ENCODE measurements around the gene AMZ1.

Gene AMZ1

DNA sequence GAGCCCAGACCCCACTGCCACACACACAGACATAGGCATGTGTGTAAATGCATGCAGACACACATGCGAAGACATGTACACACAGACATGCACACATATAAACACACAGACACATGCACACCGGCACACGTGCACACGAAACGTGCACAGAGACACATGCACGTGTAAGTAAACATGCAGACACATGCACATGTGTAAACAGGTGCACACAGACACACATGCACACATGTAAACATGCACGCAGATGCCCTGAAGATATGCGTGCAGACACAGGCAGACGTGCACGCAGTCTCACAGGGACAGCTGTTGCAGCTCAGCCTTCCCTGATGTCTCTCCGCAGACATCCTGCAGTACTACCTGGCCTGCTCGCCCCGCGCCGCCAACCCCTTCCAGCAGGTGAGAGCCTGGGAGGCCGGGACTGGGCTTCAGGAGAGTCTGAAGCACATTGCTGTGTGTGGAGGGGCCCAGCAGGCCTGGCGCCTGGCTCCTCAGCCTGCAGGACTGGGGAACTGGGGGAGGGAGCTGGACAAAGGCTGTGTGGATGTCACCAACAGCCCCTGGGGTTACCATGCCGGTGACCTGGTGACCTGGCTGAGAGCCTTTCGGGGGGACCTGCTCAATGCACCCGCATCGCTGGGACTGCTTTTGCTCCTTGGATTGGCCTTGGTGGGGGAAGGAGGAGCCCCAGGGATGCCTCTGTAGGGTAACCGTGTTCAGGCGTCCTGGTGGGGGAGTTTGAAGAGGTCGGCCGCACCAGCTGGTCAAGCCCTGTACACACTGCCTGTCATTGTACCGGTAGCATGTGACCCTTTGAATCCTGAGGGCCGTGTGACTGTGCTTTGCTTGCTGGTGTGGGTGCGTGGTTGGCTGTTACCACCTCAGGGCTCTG is 35.9 kb upstream of the AMZ1 start:
- DNase-seq (ENCODE audit: low spot score) = no peak

DNA sequence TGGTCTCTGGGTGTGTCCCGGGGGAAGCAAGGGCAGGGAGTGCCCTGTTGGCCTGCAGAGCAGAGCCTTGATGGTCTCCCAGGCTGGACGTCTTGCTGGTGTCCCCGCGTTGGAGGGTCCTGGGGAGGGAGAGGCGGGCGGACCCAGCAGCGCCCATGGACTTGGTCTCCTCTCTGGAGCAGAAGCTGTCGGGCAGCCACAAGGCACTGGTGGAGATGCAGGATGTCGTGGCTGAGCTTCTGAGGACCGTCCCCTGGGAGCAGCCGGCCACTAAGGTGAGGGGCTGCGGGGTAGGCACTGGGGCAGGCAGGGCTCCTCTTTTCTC is 35.3 kb upstream of the AMZ1 start:
- DNase-seq (ENCODE audit: low spot score) = no peak

DNA sequence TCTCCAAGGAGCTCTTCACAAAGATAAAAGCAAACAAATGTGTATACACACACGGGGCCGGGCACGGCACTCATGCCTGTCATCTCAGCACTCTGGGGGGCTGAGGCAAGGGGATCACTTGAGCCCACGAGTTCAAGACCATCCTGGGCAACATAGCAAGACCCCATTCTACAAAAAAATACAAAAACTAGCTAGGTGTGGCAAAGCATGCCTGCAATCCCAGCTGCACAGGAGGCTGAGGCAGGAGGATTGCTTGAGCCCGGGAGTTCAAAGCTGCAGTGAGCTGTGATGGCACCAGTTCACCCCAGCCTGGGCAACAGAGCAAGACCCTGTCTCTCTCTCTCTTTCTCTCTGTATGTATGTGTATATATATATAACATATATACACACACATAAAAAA is 33.9 kb upstream of the AMZ1 start:
- DNase-seq (ENCODE audit: low spot score) = no peak

- DNase-seq (ENCODE audit: low spot score) = no peak
Measured at GRCh38 chr7:2655870-2656614, 32.0 kb upstream of the AMZ1 start.

DNA sequence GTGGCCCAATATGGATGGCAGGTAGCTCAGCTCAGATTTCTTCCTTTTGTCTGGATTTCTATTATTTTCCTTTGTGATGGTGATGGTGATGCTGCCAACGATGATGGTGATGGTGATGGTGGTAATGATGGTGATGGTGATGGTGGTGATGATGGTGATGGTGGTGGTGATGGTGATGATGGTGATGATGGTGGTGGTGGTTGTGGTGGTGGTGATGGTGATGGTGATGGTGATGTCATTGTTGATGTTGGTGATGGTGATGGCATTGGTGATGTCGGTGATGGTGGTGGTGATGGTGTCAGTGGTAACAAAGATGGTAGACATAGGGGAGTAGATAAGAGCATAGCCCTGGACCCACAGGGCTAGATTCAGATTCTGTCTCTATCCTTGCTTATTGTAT is 30.8 kb upstream of the AMZ1 start:
- DNase-seq (ENCODE audit: low spot score) = no peak

DNA sequence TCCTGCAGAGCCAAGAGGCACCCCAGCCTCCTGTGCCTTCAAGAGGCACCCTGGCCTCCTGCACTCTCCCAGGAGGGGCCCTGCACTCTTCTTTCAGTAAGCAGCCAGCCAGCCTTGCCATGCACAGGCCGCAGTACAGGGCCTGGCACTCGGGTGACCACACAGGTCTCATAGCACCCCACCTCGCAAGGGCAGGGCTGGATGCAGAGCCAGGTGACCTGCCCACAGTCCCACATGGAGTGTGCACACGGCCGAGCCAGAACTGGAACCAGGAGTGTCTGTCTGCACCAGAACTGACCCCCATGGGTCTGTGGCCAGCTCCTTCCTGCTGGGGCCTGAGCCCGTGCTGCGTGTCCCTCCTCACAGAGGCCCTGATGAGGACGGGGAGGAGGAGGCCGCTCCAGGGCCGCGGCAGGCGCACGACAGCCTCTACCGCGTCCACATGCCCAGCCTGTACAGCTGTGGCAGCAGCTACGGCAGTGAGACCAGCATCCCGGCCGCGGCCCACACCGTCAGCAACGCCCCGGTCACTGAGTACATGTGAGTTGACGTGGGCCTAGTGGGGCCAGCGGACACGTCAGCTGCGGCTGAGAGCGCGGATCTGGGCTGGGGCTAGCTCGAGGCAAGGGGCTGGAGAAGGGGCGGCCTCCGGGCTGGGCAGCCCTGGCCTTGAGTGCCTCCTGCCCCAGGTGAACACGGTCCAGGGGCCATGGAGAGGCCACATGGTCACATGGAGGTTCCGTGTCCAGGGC is 29.9 kb upstream of the AMZ1 start:
- DNase-seq (ENCODE audit: low spot score) = no peak

GRCh38 chr7:2658941-2659340 is 29.1 kb upstream of the AMZ1 start:
- no peak for DNase-seq (ENCODE audit: low spot score)

GRCh38 chr7:2659556-2660358 is 28.2 kb upstream of the AMZ1 start:
- no peak for DNase-seq (ENCODE audit: low spot score)

DNA sequence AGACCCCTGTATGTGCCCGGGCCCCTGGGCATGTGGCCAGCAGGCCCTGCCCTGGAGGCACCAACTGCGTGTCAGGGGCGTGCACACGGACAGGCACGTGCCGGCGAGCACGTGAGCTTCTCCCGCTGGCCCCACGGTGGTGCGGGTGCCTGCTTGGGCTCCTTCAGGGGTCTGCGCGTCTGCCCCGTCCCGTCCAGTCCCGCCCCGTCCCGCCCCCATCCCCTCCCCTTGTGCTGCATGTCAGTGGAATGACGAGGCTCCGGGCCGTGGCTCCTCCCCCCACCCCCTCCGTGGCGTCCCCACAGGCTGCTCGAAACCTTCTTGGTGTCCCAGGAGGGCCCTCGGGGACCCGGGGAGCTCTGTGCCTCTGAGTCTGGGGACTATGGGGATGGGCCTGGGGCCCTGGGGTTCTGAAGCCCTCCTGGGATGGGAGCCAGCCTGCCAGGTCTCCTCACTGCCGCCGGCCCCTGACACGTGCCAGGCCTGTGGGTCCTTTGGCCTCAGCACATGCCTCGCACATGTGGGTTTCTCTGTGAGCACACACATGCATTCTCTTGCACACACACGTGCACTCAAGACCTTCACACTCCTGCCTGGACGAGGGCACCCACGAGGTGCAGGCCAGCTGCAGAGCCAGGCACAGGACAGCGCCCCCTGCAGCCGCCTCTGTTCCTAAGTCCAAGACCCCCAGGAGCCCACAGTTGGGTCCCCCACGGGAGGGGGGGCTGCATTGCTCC is 27.5 kb upstream of the AMZ1 start:
- DNase-seq (ENCODE audit: low spot score) = no peak

- DNase-seq (ENCODE audit: low spot score) = no peak
Measured at GRCh38 chr7:2661096-2661449, 26.9 kb upstream of the AMZ1 start.

GRCh38 chr7:2661602-2662272 is 26.3 kb upstream of the AMZ1 start:
- DNase-seq (ENCODE audit: low spot score) = no peak

DNA sequence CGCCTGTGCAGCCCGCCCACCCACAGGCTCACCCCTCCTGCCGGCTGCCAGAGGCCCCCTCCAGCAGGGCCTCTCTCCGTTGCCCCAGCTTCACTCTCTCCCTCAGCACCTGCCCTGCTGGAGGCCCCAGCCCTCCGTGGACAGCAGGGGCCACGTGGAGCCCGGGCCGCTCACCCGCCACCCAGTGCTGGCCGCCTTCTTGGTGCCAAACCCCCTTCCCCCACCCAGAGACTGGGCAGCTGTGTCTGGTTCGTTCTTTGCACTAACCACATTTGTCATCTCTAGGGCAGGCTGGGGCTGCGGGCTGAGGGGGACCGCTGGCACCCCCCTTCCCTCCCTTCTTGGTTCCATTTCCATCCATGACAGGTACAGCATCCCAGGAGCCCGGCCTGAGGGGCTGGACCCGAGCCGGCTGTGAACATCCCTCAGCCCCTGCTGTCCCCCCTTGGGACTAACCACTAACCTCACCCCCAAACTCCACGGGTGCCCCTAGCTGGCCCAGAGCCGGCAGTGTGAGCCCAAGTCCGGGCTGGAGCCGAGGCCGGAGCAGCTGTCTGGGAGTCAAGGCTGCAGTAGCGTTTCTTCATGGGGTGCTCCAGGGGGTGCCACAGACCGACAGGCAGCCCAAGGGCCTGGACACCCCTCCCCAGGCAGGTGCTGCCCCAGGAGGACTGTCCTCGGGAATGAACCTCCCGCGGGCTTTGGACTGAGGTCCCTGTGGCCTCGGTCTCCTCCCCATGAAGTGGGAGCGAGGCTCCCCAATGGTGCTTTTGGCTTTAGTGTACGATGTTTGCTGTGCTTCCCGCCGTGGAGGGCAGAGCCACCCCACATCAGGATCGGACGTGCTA is 25.5 kb upstream of the AMZ1 start:
- DNase-seq (ENCODE audit: low spot score) = no peak

DNA sequence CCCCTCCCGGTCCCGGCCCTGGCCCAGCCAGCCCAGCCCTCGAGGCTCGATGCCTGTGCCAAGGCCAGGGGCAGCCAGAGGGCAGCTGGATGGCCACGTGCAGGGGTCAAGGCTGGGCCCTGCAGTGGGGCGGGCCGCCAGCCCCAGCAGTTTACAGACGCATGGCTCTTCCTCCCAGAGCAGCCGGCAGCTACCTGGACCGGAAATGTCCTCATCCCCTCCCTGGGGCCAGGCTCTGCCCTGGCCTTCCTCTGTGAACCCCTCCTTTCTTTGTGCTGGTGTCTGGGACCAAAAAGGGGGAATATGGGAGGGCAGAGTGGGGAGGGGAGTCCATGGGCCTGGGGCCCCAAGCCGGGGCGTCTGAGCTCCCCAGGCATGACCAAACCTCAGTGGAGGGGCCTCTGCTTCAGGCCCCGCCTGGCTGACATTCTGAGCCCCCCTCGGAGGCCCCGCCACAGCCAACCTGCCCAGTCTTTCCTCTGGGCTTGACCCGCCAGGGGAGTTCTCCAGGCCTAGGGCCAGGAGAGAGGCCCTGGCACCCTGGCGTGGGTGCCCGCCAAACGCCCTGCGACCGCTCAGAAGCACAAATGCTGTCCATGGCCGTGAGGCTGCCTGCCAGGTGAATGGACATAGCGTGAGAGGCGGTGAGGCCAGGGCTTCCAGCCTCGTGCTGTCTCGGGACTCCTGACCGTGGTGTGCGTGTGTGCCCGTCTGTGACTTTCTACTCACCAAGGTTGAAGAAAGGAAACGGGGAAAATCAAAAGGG is 24.7 kb upstream of the AMZ1 start:
- peak; percentile 46 for DNase-seq (ENCODE audit: low spot score)

DNA sequence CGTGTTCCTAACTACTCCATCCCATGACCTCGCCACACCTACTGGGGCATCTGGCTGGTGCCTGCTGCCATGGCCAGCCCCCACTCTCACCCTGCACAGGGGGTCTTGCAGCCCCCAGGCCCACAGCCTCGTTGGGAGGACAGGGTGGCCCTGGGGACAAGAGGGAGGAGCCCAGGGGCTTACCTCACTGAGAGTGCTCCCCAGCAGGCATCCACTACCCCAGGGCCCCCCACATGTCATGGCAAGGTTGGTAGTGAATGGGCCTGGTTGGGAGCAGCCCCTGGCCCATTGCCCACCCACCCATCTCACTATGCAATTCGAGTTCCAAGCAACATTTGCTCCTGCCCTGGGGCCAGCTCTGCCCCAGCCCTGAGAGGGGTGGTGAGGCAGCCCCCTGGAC is 24.0 kb upstream of the AMZ1 start:
- no peak for DNase-seq (ENCODE audit: low spot score)

DNA sequence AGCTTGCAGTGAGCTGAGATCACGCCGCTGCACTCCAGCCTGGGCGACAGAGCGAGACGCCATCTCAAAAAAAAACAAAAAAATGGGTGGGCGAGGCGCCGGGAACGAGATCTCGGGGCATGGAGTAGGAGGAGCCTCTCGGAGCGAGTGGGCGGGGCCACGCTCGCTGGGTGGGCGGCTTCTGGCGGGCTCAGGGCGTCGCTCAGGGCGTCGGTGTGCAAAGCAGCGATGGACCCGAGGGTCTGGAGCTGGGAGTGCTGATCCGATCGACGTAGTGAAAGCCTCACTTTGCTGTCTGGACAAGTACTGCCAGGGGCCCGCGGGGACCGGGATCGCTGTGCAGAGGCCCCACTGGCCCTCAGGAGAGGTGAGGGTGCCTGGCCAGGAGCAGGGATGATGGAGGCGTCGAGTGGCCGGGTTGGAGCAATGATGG is 22.6 kb upstream of the AMZ1 start:
- DNase-seq (ENCODE audit: low spot score) = no peak

DNA sequence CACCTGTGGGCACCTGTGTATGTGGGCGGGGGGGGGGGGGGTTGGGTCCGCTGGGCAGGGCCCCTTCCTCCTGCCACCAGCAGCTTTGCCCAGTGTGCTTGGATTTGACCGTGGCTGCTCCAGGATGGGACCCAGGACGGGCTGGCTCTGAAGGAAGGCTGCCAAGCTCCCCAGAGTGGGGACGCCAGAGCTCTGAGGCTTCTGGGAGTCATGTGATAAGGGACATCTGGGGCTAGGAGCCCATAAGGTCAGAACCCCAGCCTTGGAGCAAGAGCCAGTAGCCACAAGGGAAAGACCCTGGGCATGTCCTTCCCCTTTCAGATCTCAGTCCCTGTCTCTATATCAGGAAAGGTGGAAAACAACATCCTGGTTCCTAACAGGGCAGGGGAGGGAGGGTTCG is 21.8 kb upstream of the AMZ1 start:
- no peak for DNase-seq (ENCODE audit: low spot score)

- DNase-seq (ENCODE audit: low spot score) = no peak
Measured at GRCh38 chr7:2666588-2667250, 21.3 kb upstream of the AMZ1 start.

DNA sequence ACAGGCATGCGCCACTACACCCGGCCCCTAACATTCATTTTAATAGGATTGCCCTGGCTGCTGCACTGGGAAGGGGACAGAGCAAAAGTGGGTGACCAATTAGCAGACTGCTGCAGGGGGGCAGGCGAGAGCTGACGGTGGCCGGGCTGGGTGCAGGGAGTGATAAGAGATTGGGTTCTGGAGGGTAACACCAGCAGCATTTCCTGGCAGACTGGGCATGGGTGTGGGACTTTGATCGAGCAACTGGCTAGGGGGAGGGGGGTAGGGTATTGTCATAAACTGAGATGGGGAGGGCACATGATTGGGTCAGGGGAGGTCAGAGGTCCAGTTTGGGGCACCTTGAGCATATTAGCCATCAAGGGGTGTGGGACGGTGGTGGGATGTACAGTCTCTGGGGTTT is 20.2 kb upstream of the AMZ1 start:
- no peak for DNase-seq (ENCODE audit: low spot score)

DNA sequence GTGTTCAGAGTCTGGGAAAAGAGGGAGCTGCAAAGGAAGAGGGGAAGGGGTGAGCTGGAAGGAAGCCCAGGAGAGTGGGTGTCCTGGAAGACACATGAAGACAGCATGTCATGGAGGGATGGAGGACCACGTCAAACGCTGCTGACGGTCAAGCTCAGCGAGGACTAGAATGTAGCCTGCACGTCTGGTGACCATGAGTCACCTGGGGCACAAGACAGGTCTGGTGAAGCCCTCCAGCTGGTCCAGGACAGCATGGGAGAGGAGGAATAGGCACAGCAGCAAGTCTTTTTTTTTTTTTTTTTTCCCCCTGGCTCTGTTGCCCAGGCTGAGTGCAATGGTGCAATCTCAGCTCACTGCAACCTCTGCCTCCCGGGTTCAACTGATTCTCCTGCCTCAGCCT is 19.6 kb upstream of the AMZ1 start:
- peak; percentile 56 for DNase-seq (ENCODE audit: low spot score)

All from kidney tubule cell (primary cell).